GM20431 (cell line): ENCODE data around the gene DNAJC27.

ENCODE experiments used
- in situ Hi-C: fragments of 300-500 bp; cut with MseI, MboI; formaldehyde crosslinking; loops from one replicate; pipeline ENCODE4 v1.15.0; 2020; ENCODE audit warnings: low sequenced_read_pairs; ENCODE audit not compliant: unreplicated experiment

Gene DNAJC27

DNA sequence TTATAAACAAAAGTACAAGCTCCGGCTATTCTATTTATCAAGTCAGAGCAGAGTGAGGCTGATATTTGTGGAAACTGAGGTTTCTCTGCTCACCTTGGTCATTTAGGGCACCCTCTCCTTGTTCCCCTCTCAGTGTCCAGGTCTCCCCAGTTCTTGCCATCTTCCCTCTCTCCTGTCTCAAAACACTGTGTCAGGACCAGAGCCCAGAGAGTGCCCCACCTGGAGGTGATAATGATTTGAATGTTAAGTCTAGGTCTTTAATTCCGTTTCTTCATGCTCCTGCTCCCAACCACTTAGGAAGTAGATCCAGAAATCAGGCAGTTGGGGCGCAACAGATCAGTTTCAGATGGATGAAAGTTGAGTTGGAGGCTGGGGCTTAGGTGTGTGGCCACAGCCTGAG, 42.5 kb downstream of the DNAJC27 start:
- in situ Hi-C loops: no loop called here

DNA sequence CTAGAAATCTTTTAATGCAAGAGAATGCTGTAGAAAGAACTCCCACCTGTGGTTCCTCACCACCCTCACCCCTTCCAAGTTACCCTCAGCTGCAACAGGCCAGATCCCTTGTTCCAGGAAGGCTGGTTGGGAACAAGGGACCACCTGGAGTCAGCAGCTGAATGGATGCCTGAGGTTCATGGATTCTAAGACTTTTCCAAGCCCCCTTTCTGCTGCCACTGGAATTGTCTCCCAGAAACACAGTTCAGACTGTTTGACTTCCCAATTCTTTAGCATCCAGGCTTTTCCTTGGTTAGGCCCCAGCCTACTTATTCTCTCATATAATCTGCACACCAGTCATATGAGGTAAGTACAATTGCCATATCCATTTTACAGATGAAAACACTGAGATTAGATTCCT, 43.7 kb downstream of the DNAJC27 start:
- in situ Hi-C loops: no loop called here

DNA sequence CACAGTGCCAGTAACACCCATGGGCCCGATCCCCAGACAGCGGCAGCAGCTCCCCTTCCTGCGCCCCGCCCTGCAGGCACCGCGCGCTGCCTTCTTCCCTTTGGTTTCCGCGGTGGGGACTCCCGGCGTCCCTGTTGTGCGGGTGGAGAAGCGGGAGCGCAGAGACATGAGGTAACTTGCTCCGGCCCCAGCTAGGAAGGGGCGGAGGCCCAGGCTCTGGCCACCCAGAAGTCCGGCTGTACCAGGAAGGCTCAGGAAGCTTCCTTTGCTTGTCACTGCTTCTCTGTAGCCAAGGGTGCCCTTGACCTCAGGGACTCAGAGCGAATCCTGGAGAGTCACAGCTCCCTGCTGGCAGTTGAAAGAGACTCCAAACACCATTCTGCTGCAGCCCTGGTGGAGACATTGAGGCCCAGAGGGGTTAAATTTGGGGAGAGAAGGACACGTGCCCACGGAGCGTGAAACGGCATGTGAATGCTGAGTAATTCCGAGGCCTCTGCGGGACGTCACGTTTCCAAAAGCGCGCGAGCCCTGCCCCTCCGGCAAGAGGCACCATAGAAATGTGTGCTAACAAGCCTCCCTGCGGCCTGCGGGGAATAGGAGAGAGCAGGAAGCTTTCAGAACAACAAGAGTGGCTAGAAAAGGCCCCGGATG, 45.0 kb downstream of the DNAJC27 start:
- in situ Hi-C loops: no loop called here

DNA sequence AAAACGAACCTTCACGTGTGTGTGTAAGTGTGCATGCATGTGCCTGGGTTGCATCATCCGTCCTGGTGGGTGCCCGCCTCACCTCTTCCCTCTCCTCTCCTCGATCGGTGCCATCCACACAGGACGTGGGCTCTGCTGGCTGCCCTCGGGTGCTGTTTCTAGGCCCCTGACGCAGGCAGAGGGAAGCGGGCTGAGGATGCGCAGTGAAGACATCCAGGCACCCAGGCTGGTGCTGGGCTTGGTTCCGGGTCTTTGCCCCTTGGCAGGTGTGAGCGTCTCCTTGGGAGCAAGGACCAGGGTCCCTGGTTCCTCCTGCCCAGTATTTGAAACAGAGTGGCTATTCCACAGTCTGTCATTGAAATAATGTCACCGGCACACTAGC, 45.5 kb downstream of the DNAJC27 start:
- in situ Hi-C loops: no loop called here

DNA sequence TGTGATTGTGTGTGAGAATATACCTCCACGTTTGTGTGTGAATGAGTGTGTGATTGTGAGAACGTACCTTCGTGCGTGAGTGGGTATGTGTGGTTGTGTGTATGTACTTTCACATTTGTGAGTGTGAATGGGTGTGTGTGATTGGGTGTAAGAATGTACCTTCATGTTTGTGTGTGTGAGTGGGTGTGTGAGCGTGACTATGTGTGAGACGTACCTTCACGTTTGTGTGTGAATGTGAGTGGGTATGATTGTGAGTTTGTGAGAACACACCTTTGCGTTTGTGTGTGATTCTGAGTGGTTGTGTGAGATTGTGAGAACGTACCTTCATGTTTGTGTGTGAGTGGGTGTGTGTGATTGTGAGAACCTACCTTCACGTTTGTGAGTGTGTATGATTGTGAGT, 45.9 kb downstream of the DNAJC27 start:
- in situ Hi-C loops: no loop called here

DNA sequence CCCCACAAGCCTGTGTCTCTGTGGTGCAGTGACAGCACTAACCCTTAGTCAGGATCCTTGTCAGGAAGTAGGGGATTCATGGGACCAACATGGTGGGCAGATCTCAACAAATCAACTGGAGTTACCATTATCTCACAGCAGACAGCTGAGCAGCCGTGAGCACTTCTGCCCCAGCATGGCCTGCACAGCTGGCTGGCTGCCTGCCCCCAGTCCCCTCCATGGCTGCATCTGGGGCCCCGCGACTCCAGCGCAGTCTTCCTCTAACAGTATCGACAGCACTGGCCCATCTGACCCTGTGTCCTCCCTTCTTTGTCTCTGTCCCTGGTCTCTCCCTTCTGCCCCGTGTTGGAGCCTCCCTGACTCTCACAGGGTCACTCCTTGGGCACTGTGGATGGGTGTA, 47.0 kb downstream of the DNAJC27 start:
- in situ Hi-C loops: no loop called here

DNA sequence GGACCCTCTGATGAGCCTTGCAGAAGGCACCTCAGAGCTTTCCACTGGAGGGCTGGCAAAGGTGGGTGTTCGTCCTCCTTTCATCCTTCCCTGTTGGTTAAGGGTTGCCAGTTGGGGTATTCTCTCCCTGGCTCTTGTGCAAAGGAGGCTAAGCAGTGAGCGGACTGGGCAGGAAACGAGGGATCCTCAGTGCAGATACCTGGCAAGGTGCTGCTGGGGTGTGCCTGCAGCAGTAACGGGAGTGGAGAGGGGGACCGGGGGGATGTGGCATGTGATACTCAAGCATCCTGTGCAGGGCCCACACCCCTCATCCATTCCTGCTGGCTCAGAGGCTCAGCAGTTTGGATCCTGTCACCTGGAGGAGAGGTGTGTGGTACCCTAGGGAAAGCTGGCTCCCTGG, 47.5 kb downstream of the DNAJC27 start:
- in situ Hi-C loops: no loop called here

DNA sequence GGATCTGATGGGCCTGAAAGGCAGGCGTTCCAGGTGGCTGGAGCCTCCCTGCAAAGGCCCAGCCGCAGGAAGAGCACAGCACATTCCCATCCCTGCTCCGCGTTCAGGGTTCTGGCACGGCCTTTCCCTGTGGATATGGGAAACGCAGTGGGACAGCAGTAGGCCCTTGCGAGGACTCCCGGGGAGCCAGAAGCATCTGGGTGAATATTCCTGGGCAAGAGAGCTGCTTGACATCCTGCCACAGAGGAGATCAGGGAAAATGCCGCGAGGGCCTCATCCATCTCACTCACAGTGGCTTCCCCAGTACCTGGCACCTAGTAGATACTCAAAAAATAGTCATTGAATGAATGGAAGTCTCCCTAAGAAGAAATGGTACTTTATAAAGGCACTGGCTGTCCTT, 48.6 kb downstream of the DNAJC27 start:
- in situ Hi-C loops: no loop called here

DNA sequence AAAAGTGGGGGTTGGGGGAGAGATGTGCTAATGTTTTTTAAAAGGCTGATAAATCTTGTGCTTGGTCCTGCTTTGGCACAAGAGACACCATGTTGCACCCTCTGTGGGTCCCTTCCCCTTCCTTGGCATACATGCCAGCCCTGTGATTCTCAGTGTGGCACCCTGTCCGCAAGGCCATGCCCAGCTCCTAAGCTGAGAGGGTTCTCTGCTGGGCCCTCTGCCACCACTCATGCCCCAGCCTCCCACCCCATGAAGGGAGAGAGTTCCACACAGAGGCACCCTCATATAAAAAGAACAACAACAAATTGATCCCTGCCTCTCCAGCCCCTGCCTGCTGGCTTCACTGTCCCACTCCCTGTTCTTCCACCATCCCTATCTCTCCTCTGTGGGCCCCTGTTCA, 49.2 kb downstream of the DNAJC27 start:
- in situ Hi-C loops: no loop called here

DNA sequence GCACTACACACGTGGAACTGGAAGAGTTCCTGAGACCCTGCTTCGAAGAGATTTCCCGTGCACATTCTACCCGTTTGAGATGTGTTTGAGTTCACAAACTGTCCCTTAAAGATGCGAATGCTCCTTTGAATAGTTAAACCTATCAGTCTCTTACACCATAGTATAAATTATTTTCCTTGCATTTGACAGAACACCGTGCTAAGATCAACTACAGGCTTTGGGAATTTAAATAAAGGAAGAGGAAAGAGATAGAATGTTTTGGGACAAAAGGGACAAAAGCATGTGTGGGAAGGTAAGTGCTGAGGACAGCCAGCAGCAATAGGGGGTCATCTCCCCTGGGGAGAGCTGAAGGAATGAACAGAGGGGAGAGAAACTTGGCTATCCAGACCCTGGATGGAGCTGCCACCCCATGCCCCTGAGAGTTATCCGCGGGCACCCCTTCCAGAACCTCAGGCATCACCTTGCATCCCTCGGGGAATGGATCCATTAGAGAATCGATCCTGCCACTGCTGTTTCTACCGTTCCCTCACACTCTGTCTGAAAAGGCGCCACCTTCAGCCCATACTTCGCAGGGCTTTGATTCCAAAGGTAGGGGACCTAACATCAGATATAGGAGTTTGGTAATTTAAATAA, 50.8 kb downstream of the DNAJC27 start:
- in situ Hi-C loops: no loop called here

DNA sequence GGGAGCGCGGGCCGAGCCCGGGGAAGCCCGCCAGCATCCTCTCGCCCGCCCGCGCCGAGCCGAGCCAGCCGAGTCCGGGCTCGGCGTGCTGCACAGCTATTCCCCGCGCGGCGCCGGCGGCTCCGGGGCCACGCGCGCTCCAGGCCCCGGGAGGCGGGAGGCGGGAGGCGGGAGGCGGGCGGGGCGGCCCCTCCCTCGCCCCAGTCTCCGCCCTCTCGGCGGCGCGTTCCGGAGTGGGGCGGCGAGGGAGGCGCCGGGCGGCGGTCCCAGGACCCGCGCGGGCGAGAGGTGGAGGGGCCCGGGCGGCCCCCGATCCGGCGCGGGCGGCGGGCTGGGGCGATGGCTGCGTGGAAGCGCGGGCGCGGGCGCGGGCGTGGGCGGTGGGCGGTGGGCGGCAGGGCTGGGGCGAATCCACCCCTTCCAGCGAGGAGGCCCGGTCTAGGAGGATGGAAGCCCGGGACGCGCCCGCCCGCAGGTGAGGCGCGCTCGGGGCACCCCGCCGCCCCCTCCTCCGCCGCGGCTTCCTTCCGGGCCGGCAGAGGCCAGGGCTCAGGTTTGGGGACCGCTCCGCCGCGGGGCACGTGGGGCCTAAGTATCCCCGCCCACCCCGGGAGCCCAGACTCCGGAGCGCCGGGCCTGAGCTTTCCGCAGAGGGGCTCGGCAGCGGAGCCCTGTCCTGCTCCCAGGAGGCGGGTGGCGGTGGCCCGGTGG, 51.5 kb downstream of the DNAJC27 start, which contains the start of gene ADCY3:
ADCY3 (minus strand) TSS at position 140 of the 711 bp plus-strand sequence. CDS start 1,250 bp downstream, outside the sequence.
- in situ Hi-C loops: no loop called here

DNA sequence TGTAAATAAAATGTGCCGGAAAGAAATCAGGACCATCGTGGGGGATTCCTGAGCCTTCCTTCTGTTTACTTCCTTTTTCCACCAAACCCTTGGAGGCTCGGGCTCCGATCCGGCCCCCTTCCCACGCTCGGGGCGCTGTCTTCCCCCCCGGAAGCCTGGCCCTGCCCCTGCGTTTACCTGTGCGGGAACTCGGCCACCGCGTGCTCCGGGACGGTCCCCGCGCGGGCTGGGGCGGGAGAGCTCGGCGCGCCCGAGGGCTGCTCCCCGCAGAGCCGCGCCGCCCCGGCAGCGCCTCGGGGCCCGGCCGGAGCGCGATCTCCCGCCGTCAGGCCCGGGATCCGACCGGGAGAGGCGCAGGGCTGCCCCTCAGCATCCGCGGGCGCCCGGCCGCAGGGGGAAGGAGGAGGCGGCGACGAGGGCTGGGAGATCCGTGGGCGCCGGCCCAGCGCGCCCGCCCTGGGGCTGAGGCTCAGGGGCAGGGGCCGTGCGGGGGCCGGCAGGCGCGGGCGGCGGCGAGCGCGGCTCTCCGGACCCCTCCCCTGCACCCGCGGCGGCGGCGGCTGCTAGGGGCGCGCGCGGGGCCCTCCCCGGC, 52.2 kb downstream of the DNAJC27 start:
- in situ Hi-C loops: no loop called here

DNA sequence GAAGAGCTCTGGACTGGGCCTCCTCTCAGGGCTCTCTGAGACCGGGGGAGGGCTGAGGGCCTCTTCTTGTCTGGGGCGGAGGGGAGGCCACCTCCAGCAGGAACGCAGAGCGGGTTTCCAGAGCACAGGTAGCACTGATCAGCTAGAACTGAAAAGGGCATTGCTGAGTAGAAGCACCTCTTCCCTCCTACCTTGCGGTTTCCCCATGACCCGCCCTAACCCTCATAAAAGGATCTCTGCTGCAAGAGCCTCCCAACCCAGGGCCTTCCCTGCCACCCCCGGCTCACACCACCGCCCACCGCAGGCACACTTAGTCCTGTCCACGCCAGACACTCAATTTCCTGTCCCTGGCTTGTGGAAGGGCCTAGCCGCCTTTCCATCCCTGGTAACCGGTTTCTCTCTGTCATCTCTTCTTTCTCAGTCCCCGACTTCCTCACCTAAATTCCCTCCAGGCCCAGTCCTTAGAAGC, 52.7 kb downstream of the DNAJC27 start:
- in situ Hi-C loops: no loop called here

DNA sequence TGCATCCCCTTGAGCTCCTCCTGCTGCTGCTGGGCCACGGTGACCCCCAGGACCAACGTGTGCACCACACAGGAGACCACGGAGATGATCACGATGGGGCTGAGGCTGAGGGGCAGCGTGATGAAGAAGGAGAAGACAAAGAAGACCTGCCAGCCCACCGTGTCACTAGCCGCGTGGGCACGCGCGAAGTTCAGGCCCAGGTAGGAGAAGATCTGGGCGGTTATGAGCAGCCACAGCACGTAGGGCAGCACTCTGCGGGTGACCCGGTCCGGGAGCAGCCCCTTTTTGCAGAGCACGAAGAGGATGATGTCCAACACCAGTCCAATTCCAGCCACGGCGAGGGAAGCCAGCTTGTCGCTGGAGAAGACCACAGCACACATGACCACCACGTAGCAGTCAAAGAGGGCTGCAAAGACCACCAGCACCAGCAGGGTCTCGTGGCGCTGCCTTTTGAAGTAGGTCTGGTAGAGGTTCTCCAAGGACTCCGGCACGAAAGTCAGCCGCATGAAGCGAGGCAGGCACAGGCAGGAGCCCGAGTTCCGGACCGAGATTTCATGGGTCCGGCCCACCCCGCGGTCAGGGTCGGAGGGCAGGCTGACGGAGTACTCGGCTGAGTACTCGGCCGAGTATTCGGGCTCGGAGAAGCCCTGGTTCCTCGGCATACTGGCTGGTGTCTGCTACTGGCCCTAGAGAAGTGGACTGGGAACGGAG, 53.3 kb downstream of the DNAJC27 start:
- in situ Hi-C loops: no loop called here

DNA sequence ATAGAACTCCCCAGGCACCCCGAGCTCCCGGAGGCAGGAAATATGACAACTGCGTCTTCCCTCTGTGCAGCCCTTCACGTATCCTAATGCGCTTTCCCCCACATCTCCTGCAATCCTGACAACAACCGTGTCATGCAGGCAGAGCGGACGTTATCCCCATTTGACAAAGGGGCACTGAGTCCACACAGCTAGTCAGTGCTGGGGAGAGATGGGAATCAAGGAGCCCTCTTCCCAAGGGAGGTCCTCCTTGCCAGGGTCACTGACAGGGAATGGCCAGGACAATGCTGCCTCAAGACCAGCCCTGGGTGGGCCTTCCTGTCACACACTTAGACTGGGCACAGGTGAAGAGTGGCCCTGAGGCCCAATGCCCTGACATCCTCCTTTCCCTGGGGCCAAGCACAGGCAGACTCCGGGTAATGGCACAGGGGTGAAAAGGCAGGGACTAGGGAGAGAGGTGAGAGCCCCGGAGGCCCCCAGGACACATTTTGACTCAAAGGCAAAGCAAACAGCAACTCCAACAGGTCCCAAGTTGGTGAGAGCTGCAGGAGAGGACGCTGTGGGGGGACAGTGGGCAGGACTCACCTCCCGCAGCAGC, 53.9 kb downstream of the DNAJC27 start:
- in situ Hi-C loops: no loop called here

DNA sequence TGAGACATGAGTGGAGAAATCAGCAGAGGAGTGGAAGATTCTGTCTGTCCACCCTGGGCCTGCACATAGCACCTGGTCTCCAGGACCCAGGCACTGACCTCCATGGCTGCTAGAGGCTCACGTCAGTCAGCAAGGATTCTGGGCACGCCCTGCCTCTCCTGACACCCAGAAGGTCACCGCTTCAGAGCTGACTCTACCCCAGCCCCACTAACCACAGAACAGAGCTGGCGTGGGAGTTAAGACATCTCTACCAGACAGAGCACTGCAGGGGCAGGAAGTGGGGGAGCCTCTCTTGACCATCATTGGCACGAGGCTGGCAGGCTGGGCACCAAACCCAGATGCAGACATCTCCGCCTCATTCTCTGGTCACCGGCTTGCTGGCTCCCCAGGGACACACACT, 54.7 kb downstream of the DNAJC27 start:
- in situ Hi-C loops: no loop called here

DNA sequence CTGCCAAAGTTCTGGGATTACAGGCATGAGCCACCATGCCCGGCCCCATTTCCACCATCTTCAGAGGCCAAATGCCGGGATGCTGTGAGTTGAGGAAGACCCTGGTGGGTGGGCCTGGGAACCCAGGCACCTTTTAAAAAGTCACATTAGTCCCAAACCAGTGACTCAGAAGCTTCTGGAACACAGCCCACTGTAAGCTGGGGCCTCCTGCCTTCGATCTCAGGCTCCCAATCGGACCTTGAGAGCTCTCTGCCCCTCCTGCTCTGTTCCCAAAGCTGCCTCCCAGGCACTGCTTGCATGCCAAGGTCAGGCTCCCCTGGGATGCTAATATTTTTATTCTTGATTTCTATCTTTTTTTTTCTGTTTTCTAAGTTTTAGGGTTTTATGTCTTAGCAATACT, 56.0 kb downstream of the DNAJC27 start:
- in situ Hi-C loops: no loop called here

DNA sequence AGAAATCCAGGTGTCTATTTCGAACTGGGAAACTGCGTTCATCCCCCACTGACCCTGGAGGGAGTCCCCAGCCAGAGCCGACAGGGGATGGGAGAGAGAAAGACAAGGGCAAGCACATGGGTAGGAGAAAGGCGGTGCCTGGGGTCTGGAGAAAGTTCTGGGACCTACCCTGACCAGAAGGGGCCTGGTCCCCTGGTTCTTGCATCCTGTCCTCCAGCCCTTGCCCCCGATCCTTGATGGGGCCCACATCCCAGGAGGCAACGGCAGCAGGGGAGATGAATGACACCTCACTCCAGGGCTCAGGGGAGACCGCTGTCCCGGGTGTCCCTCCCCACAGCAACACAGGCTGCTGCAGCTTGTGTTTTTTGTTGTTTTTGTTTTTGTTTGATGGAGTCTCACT, 56.6 kb downstream of the DNAJC27 start:
- in situ Hi-C loops: no loop called here

DNA sequence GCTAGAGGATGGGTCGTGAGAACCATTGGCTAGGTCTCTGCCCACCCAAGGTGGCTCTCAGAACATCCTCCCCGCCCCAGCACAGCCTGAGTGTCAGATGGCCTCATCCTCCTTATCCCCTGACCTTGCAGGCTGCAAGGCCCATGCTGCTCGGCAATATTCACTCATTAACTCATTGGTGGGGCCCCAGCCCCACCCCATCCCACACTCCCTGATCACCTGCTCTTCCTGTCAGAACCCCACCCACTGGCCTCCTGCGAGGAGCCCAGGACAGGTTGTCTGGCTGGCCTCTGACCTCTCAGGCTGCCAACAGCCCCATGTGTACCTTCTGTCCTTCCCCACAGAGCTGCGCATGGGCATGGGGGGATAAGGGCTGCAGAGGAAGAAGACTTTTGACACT, 57.0 kb downstream of the DNAJC27 start:
- in situ Hi-C loops: no loop called here

DNA sequence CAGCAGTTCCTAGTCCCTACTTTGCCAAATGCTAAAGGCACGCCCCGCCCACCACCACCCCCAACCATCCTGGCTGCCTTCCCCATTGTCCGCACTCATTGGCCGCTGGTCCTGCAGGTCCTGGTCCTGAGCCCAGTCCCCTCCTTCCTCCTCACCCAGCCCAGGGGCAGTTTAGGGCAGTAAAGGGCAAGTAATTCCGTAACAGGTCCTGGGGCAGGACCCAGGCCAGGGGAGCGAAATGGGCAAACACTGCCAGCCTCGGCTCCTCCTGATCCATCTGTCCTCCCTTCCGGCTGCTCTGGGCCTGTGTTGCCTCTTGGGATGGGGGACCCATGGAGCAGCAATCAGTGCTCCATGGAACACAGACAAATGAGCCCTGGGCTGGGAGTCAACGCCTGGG, 57.8 kb downstream of the DNAJC27 start:
- in situ Hi-C loops: no loop called here
